ENCODE measurements around the gene NALCN.

DNA sequence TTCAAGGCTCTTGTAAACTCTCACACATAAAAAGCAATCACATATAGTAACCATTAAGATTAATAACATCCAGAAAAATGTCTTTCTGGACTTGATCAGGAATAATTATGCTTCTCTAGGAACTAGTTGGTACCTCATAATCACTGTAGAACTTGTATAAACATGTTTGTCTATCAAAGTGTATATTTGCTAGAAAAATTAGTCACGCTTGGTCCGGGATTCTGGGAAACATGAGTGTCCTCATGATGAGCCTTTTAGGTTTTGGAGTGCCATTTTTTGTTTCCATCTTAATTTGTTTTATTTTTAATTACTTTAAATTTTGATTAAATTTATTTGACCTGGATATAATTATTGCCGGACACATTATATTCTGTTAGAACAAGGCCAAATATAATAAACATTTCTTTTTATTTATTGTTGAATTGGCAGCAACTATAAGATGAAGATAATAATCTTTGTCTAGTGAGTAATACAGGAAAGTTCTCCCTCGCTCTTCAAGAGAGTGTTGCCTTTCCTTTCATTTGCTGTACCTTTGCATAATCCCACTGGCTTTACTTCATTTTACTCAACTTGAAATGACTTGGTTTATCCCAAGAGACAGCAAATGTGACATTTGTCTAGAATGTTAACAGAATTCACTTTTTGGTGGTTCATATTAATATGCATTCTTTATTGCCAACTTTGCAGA, 207.0 kb downstream of the NALCN start:
- TF ChIP-seq SMAD1 (IDR thresholded peaks at IDR 0.05; ENCODE audit: low read depth, partially characterized antibody) (no peak), MEF2B (IDR thresholded peaks at IDR 0.05; ENCODE audit: partially characterized antibody, poor library complexity, severe bottlenecking) (no peak), SIX5 (IDR thresholded peaks at IDR 0.05; ENCODE audit: low read depth, low read length, severe bottlenecking) (no peak), RCOR1 (conservative IDR thresholded peaks at IDR 0.05; ENCODE audit: low read depth, low read length) (no peak), MTA3 (IDR thresholded peaks at IDR 0.05; ENCODE audit: borderline replicate concordance, low read length) (no peak), RFX5 (IDR thresholded peaks at IDR 0.05; ENCODE audit: low read depth, low read length) (no peak), JUND (IDR thresholded peaks at IDR 0.05; ENCODE audit: low read depth, low read length) (no peak), CEBPB (IDR thresholded peaks at IDR 0.05; ENCODE audit: borderline replicate concordance in 1 of 2, low read depth in 2 of 2, low read length in 2 of 2) (no peak), GABPA (IDR thresholded peaks at IDR 0.05; ENCODE audit: low read depth) (no peak), EP300 (IDR thresholded peaks at IDR 0.05; ENCODE audit: borderline replicate concordance in 1 of 2, control insufficient read depth in 1 of 2, low read depth in 2 of 2, low read length in 2 of 2) (no peak)
- TF ChIP-seq, protein P1, sequence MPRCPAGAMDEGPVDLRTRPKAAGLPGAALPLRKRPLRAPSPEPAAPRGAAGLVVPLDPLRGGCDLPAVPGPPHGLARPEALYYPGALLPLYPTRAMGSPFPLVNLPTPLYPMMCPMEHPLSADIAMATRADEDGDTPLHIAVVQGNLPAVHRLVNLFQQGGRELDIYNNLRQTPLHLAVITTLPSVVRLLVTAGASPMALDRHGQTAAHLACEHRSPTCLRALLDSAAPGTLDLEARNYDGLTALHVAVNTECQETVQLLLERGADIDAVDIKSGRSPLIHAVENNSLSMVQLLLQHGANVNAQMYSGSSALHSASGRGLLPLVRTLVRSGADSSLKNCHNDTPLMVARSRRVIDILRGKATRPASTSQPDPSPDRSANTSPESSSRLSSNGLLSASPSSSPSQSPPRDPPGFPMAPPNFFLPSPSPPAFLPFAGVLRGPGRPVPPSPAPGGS (IDR thresholded peaks at IDR 0.05; ENCODE audit: borderline replicate concordance, insufficient read depth, low read depth, low read length, poor library complexity, severe bottlenecking) = no peak
- TF ChIP-seq, protein P2, sequence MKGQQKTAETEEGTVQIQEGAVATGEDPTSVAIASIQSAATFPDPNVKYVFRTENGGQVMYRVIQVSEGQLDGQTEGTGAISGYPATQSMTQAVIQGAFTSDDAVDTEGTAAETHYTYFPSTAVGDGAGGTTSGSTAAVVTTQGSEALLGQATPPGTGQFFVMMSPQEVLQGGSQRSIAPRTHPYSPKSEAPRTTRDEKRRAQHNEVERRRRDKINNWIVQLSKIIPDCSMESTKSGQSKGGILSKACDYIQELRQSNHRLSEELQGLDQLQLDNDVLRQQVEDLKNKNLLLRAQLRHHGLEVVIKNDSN (IDR thresholded peaks at IDR 0.05; ENCODE audit: borderline replicate concordance, extremely low read length, insufficient read depth, low read depth, low read length) = no peak
- TF ChIP-seq, protein P3, sequence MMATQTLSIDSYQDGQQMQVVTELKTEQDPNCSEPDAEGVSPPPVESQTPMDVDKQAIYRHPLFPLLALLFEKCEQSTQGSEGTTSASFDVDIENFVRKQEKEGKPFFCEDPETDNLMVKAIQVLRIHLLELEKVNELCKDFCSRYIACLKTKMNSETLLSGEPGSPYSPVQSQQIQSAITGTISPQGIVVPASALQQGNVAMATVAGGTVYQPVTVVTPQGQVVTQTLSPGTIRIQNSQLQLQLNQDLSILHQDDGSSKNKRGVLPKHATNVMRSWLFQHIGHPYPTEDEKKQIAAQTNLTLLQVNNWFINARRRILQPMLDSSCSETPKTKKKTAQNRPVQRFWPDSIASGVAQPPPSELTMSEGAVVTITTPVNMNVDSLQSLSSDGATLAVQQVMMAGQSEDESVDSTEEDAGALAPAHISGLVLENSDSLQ (IDR thresholded peaks at IDR 0.05) = no peak
- TF ChIP-seq, protein P4, sequence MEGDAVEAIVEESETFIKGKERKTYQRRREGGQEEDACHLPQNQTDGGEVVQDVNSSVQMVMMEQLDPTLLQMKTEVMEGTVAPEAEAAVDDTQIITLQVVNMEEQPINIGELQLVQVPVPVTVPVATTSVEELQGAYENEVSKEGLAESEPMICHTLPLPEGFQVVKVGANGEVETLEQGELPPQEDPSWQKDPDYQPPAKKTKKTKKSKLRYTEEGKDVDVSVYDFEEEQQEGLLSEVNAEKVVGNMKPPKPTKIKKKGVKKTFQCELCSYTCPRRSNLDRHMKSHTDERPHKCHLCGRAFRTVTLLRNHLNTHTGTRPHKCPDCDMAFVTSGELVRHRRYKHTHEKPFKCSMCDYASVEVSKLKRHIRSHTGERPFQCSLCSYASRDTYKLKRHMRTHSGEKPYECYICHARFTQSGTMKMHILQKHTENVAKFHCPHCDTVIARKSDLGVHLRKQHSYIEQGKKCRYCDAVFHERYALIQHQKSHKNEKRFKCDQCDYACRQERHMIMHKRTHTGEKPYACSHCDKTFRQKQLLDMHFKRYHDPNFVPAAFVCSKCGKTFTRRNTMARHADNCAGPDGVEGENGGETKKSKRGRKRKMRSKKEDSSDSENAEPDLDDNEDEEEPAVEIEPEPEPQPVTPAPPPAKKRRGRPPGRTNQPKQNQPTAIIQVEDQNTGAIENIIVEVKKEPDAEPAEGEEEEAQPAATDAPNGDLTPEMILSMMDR (IDR thresholded peaks at IDR 0.05 in 2 of 3, conservative IDR thresholded peaks at IDR 0.05 in 1 of 3; ENCODE audit: control insufficient read depth in 2 of 3, extremely low read depth in 1 of 3, insufficient read depth in 1 of 3, low read depth in 3 of 3, low read length in 3 of 3) = no peak
